GM23338 (cell line): ENCODE measurements around the gene TSC22D3. TPM values are rescaled to one million over a fixed set of nuclear protein-coding genes. Genes with fewer than 3 reads are reported as not detected.

ENCODE experiments used
- ATAC-seq: fragments of 200-7000 bp; cut with Tn5 transposase; 3 replicates; pipeline ENCODE4 v1.9.1; 2020
- DNase-seq: peaks from one replicate; pipeline ENCODE4 v3.0.0-alpha.2; 2015; ENCODE audit warnings: low spot score
- H2AFZ ChIP-seq: fragments of 200-600 bp; sonication (generic); 2 replicates; pipeline ENCODE4 v1.8.0; 2016; ENCODE audit warnings: antibody characterized with exemption, mild to moderate bottlenecking, moderate library complexity
- H3F3A ChIP-seq: fragments of 200-600 bp; sonication (generic); replicated peaks from 2 replicates; pipeline ENCODE4 v1.8.0; 2017; ENCODE audit warnings: antibody characterized with exemption, mixed run types, low read depth
- H3K27ac ChIP-seq: fragments of 200-600 bp; sonication (generic); 2 replicates; pipeline ENCODE4 v1.6.1; 2016; ENCODE audit warnings: low read depth
- H3K27me3 ChIP-seq: fragments of 200-600 bp; sonication (generic); 2 replicates; pipeline ENCODE4 v1.8.0; 2016; ENCODE audit warnings: mild to moderate bottlenecking, mixed run types, moderate library complexity; ENCODE audit not compliant: insufficient read depth
- H3K36me3 ChIP-seq: fragments of 200-600 bp; sonication (generic); 2 replicates; pipeline ENCODE4 v1.8.0; 2016; ENCODE audit warnings: mild to moderate bottlenecking; ENCODE audit not compliant: insufficient read depth
- H3K4me1 ChIP-seq: fragments of 200-600 bp; sonication (generic); 2 replicates; pipeline ENCODE4 v1.8.0; 2016; ENCODE audit warnings: mild to moderate bottlenecking, moderate library complexity; ENCODE audit not compliant: insufficient read depth
- H3K4me2 ChIP-seq: fragments of 200-600 bp; sonication (generic); 2 replicates; pipeline ENCODE4 v1.7.1; 2017; ENCODE audit warnings: mixed run types
- H3K4me3 ChIP-seq: fragments of 200-600 bp; sonication (generic); 2 replicates; pipeline ENCODE4 v1.6.1; 2016; ENCODE audit warnings: mixed run types
- H3K79me2 ChIP-seq: fragments of 200-600 bp; sonication (generic); replicated peaks from 2 replicates; pipeline ENCODE4 v1.8.0; 2017; ENCODE audit warnings: mild to moderate bottlenecking; ENCODE audit not compliant: insufficient read depth
- H3K9me2 ChIP-seq: fragments of 200-600 bp; sonication (generic); 2 replicates; pipeline ENCODE4 v1.8.0; 2017; ENCODE audit not compliant: insufficient read depth
- H4K20me1 ChIP-seq: fragments of 200-600 bp; sonication (generic); replicated peaks from 2 replicates; pipeline ENCODE4 v1.8.0; 2017; ENCODE audit warnings: mild to moderate bottlenecking; ENCODE audit not compliant: insufficient read depth
- H3K27ac Mint-ChIP-seq: 2 replicates; pipeline ENCODE4 v1.8.0; 2020; ENCODE audit warnings: inconsistent platforms, mild to moderate bottlenecking, moderate library complexity, mixed read lengths
- H3K27me3 Mint-ChIP-seq: 3 replicates; pipeline ENCODE4 v1.8.0; 2022; ENCODE audit warnings: low read depth, mild to moderate bottlenecking, moderate library complexity, mixed read lengths, inconsistent platforms; ENCODE audit not compliant: insufficient read depth, poor library complexity
- H3K36me3 Mint-ChIP-seq: 3 replicates; pipeline ENCODE4 v1.8.0; 2021; ENCODE audit warnings: low read depth, mild to moderate bottlenecking, inconsistent platforms, moderate library complexity, mixed read lengths
- H3K4me1 Mint-ChIP-seq: 3 replicates; pipeline ENCODE4 v1.8.0; 2020; ENCODE audit warnings: mild to moderate bottlenecking, inconsistent platforms, mixed read lengths
- H3K4me3 Mint-ChIP-seq: 3 replicates; pipeline ENCODE4 v1.8.0; 2021; ENCODE audit warnings: moderate library complexity, mild to moderate bottlenecking, inconsistent platforms, mixed read lengths
- H3K9me3 Mint-ChIP-seq: 3 replicates; pipeline ENCODE4 v1.8.0; 2020; ENCODE audit warnings: moderate library complexity, mild to moderate bottlenecking, inconsistent platforms, mixed read lengths
- CREB1 ChIP-seq: fragments of 250-450 bp; sonication (Bioruptor Pico); IDR thresholded peaks from 2 replicates; pipeline ENCODE4 v1.5.0; 2020; ENCODE audit warnings: low read depth, mild to moderate bottlenecking, moderate library complexity
- CTCF ChIP-seq, 2 experiments: fragments of 200-600 bp in 1 of 2; sonication (generic) in 1 of 2; conservative IDR thresholded peaks; 2 replicates each; pipeline versions ENCODE4 v1.5.1 to v1.6.1; 2016 to 2017; ENCODE audit warnings: antibody characterized with exemption in 2 of 2, low read depth in 2 of 2, mild to moderate bottlenecking in 2 of 2, moderate library complexity in 1 of 2
- ETS1 ChIP-seq: IDR thresholded peaks from 2 replicates; pipeline ENCODE4 v1.6.1; 2016; ENCODE audit warnings: antibody characterized with exemption
- EZH2phosphoT487 ChIP-seq: fragments of 200-600 bp; sonication (generic); IDR thresholded peaks from one replicate; pipeline ENCODE4 v1.8.1; 2018; ENCODE audit warnings: antibody characterized with exemption; ENCODE audit not compliant: unreplicated experiment
- POLR2AphosphoS5 ChIP-seq: IDR thresholded peaks from 2 replicates; pipeline ENCODE4 v1.6.1; 2016; ENCODE audit warnings: antibody characterized with exemption, low read depth
- REST ChIP-seq: IDR thresholded peaks from one replicate; pipeline ENCODE4 v1.6.1; 2018; ENCODE audit warnings: antibody characterized with exemption; ENCODE audit not compliant: unreplicated experiment
- ZNF114 ChIP-seq: fragments of 250-450 bp; sonication (Bioruptor Pico); IDR thresholded peaks from 2 replicates; pipeline ENCODE4 v1.5.0; 2020; ENCODE audit warnings: mild to moderate bottlenecking, moderate library complexity
- ZNF462 ChIP-seq: fragments of 250-450 bp; sonication (Bioruptor Pico); IDR thresholded peaks from 2 replicates; pipeline ENCODE4 v1.5.0; 2020; ENCODE audit warnings: mild to moderate bottlenecking, moderate library complexity
- polyA plus RNA-seq: library from polyadenylated mRNA; unstranded; fragments of >200 nt; fragmentation: Nextera tagmentation; extraction: Ambion mirVana; gene quantifications from 2 replicates; pipeline ENCODE4 v1.2.1, GENCODE V29; 2016
- total RNA-seq: library from RNA; depleted of rRNA; stranded (reverse); fragments of >200 nt; shearing (Covaris generic); gene quantifications from 2 replicates; pipeline ENCODE4 v1.2.3, GENCODE V29; 2014

The TSC22D3 gene
- total and polyA plus RNA-seq, 2 experiments from 2014 or later: 12.6 to 20.0 TPM

- no peaks in the 10 kb centered on the region for H3F3A ChIP-seq
- H3K4me1 ChIP-seq: peaks cover 31% of the 10 kb centered on the region
- no peaks in the 10 kb centered on the region for H3K79me2 ChIP-seq
- H3K4me3 ChIP-seq: peak overlapping the region; percentile 13; the same call in 1 of the 2 replicates
- H3K27me3 Mint-ChIP-seq: peaks cover 30% of the 10 kb centered on the region
- H3K36me3 Mint-ChIP-seq: no peaks in the 10 kb centered on the region
- no peak overlapping the region for H3K27ac Mint-ChIP-seq
- no peaks in the 10 kb centered on the region for H3K9me3 Mint-ChIP-seq
- peak overlapping the region; percentile 60 for H3K4me2 ChIP-seq
- H2AFZ ChIP-seq: no peak overlapping the region
- peak overlapping the region; percentile 26; the same call in 1 of the 3 replicates for H3K4me3 Mint-ChIP-seq
- TF ChIP-seq CTCF (conservative IDR thresholded peaks at IDR 0.05; ENCODE audit: low read depth in 2 of 2) (0 out of 4 replicates have a peak, but pooled peaks of 1 of the 2 experiments have one; percentile 0), ETS1 (no peak)
- H3K4me1 Mint-ChIP-seq: peaks cover 34% of the 10 kb centered on the region
- ATAC-seq (peak; percentile 15), DNase-seq (peak; percentile 66)
- H3K27ac ChIP-seq: no peak overlapping the region
- H3K9me2 ChIP-seq: no peaks in the 10 kb centered on the region
- H3K36me3 ChIP-seq: no peaks in the 10 kb centered on the region
- H3K27me3 ChIP-seq: peaks cover 37% of the 10 kb centered on the region
- no peaks in the 10 kb centered on the region for H4K20me1 ChIP-seq
Measured at GRCh38 chrX:107773206-107773605, 2.4 kb downstream of the TSC22D3 start.

GRCh38 chrX:107769581-107770317 is 5.8 kb downstream of the TSC22D3 start:
- no peak overlapping the region for H3K27ac Mint-ChIP-seq
- H2AFZ ChIP-seq: no peak overlapping the region
- peaks cover 27% of the 10 kb centered on the region for H3K4me1 Mint-ChIP-seq
- no peak overlapping the region for H3K4me2 ChIP-seq
- H3K36me3 Mint-ChIP-seq: no peaks in the 10 kb centered on the region
- no peak overlapping the region for H3K4me3 ChIP-seq
- H3K27me3 ChIP-seq: peaks cover 16% of the 10 kb centered on the region
- no peak overlapping the region for H3K4me3 Mint-ChIP-seq
- ATAC-seq (no peak), DNase-seq (no peak)
- no peak overlapping the region for H3K27ac ChIP-seq
- H3K27me3 Mint-ChIP-seq: peaks cover 12% of the 10 kb centered on the region
- H3K9me3 Mint-ChIP-seq: no peaks in the 10 kb centered on the region
- H3K4me1 ChIP-seq: peaks cover 27% of the 10 kb centered on the region
- no peaks in the 10 kb centered on the region for H3K79me2 ChIP-seq
- H3K9me2 ChIP-seq: no peaks in the 10 kb centered on the region
- H3K36me3 ChIP-seq: no peaks in the 10 kb centered on the region
- H4K20me1 ChIP-seq: no peaks in the 10 kb centered on the region
- H3F3A ChIP-seq: no peaks in the 10 kb centered on the region
- TF ChIP-seq POLR2AphosphoS5: no peak
- no peak for TF ChIP-seq EZH2phosphoT487
- no peak for TF ChIP-seq REST
- no peak for TF ChIP-seq ZNF462 (CRISPR knock-in tag)
- TF ChIP-seq CREB1: no peak
- no peak for TF ChIP-seq ZNF114 (CRISPR knock-in tag)
